ENCODE data around the gene ZNF467. TPM values are rescaled to one million over a fixed set of nuclear protein-coding genes. Genes with fewer than 3 reads are reported as not detected.

ZNF467 gene
- polyA plus RNA-seq, 1 experiment: 0.14 TPM

GRCh38 chr7:149748076-149748874 is 25.1 kb downstream of the ZNF467 start:
- H3K27me3 ChIP-seq (ENCODE audit: control insufficient read depth, insufficient read depth, low read length): peaks cover 19% of the 10 kb centered on the region
- H3K9me3 ChIP-seq (ENCODE audit: control insufficient read depth, insufficient read depth, low read length): no peaks in the 10 kb centered on the region
- ChIA-PET POLR2A (interaction anchor here (0.6 kb wide), 1 partner anchor 34 kb away, joined by 3 read pairs; a partner anchor contains a TSS), CTCF (interaction anchor here (1.2 kb wide), 1 partner anchor 80 kb away, joined by 3 read pairs; no protein-coding TSS in a partner anchor)
- H3K4me3 ChIP-seq (ENCODE audit: low read depth, low read length): no peak overlapping the region
- H3K27ac ChIP-seq (ENCODE audit: low read depth, low read length): no peak overlapping the region
- TF ChIP-seq CTCF (IDR thresholded peaks at IDR 0.05; ENCODE audit: low read depth, low read length): no peak
- DNase-seq (ENCODE audit: low read depth, low spot score): no peak

- Histone ChIP-seq H3K9me3 (ENCODE audit: control insufficient read depth, insufficient read depth, low read length) (no peaks in the 10 kb centered on the region), H3K27ac (ENCODE audit: low read depth, low read length) (no peak overlapping the region), H3K27me3 (ENCODE audit: control insufficient read depth, insufficient read depth, low read length) (peaks cover 18% of the 10 kb centered on the region), H3K4me3 (ENCODE audit: low read depth, low read length) (no peak overlapping the region)
- DNase-seq (ENCODE audit: low read depth, low spot score): no peak
- ChIA-PET CTCF (interaction anchor here (0.8 to 4.0 kb wide), 5 partner anchors 11 to 81 kb away, joined by 3 to 51 read pairs (median 4); no protein-coding TSS in a partner anchor), POLR2A (no interaction called here)
- TF ChIP-seq CTCF (IDR thresholded peaks at IDR 0.05; ENCODE audit: low read depth, low read length): no peak
Measured at GRCh38 chr7:149743476-149744255, 29.7 kb downstream of the ZNF467 start.

DNA sequence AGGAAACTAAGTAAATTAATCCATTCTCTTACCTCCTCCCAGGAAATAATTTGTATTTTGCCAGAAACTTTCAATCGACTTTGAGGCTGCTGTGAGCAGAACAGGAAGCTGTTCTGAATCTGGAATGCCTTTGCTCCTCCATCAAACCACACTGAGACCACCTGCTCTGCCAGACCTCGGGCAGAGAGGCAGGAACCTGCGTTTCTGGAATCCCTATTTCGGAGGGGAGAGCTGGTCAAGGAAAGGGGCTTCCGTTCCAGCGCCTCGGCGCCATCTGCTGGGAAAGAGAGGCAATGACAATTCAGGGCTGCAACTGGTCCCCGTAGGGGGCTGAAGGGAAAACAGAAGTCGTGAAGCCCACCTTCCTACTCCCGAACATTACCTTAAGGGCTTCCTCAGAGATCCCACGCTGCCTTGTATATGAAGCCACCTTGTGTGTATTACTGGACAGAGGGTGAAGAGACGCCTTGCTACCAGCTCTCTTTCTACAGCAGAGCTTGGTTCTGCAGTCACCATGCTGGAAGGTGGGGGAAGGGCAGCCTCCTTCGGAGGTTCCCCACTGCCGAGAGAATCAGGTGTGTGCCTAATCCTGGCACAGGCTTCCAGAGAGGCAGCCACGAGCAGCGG is 31.2 kb downstream of the ZNF467 start:
- DNase-seq (ENCODE audit: low read depth, low spot score): peak; percentile 20
- Histone ChIP-seq H3K27me3 (ENCODE audit: control insufficient read depth, insufficient read depth, low read length) (peaks cover 15% of the 10 kb centered on the region), H3K9me3 (ENCODE audit: control insufficient read depth, insufficient read depth, low read length) (no peaks in the 10 kb centered on the region), H3K4me3 (ENCODE audit: low read depth, low read length) (peak overlapping the region; percentile 51), H3K27ac (ENCODE audit: low read depth, low read length) (no peak overlapping the region)
- CTCF ChIA-PET: interaction anchor here (0.9 to 4.0 kb wide), 18 partner anchors 9 to 432 kb away, joined by 3 to 51 read pairs (median 5); a partner anchor contains a TSS
- POLR2A ChIA-PET: interaction anchor here (0.7 kb wide), 1 partner anchor 1273 kb away, joined by 3 read pairs; no protein-coding TSS in a partner anchor
- peak; percentile 96 for TF ChIP-seq CTCF (IDR thresholded peaks at IDR 0.05; ENCODE audit: low read depth, low read length)

- Histone ChIP-seq H3K27me3 (ENCODE audit: control insufficient read depth, insufficient read depth, low read length) (peaks cover 11% of the 10 kb centered on the region), H3K4me3 (ENCODE audit: low read depth, low read length) (no peak overlapping the region; the same call in 1 of the 2 replicates), H3K27ac (ENCODE audit: low read depth, low read length) (no peak overlapping the region), H3K9me3 (ENCODE audit: control insufficient read depth, insufficient read depth, low read length) (no peaks in the 10 kb centered on the region)
- CTCF ChIA-PET: interaction anchor here (0.6 to 4.0 kb wide), 20 partner anchors 10 to 431 kb away, joined by 3 to 51 read pairs (median 5); a partner anchor contains a TSS
- no peak for TF ChIP-seq CTCF (IDR thresholded peaks at IDR 0.05; ENCODE audit: low read depth, low read length)
- POLR2A ChIA-PET: no interaction called here
- DNase-seq (ENCODE audit: low read depth, low spot score): no peak
Measured at GRCh38 chr7:149741629-149742028, 31.8 kb downstream of the ZNF467 start.
